ENCODE data around the gene DOC2B. TPM values are rescaled to one million over a fixed set of nuclear protein-coding genes. Genes with fewer than 3 reads are reported as not detected.

DOC2B gene
- total RNA-seq, 4 donors from 2014 or later, result 4.4 to 11.5 (median 10.6) TPM

DNA sequence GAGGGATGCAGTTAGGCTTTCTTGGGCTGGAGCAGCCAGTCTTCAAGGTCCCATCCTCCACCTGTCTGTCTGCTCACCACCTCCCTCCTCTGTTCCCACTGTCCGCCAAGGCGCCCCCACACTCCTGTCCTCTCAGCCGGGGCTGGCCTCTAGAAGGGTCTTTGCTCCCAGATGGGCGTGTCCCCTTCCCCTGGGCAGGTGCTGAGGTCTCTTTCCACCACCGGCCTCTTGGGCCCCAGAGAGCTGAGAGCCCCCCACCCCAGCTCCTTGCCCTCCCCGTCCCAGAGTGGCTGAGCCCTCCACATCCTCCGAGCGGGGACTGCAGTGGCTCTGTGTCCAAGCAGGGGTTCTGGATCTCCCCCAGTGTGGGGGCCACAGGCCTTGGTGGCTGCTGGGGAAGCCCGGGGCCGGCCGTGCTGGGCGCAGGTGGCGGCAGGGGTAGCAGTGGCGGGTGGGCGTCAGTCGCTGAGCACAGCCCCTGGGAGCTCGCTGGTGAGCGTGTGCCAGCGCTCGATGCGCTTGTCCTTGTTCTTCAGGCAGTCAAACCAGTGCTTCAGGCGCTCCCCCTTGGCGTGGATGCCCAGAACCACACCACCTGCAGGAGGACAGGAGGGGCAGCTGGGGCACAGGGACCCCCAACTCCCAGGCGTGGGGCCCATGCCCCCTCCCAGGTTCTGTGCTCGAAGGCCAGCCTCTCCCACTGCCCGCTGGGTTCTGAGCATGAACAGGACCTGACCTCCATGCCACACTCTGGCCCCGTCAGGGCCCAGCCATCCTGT is 34.3 kb downstream of the DOC2B start:
- Histone ChIP-seq H3K9me3 (no peaks in the 10 kb centered on the region), H3K4me1 (peaks cover 0 to 10% (median 2%) of the 10 kb centered on the region in 3 donors), H3K4me3 (no peak overlapping the region), H3K27ac (no peak overlapping the region), H3K27me3 (peaks cover 5% of the 10 kb centered on the region), H3K36me3 (no peaks in the 10 kb centered on the region)
- ATAC-seq, result no peak
- TF ChIP-seq EP300 (IDR thresholded peaks at IDR 0.05), result no peak
- no peak for TF ChIP-seq POLR2A (IDR thresholded peaks at IDR 0.05)
- TF ChIP-seq POLR2AphosphoS5 (IDR thresholded peaks at IDR 0.05), result no peak
- TF ChIP-seq CTCF (IDR thresholded peaks at IDR 0.05), result no peak
- 100% methylated on average over 1 of the region's 27 CpGs; no CpG with 5 or more reads in 1 of the 2 donors for WGBS, 2 donors (ENCODE audit: low coverage in 1 of 2)

GRCh38 chr17:146546-146945 is 34.9 kb downstream of the DOC2B start:
- no peak for TF ChIP-seq CTCF (IDR thresholded peaks at IDR 0.05)
- TF ChIP-seq POLR2A (IDR thresholded peaks at IDR 0.05), result no peak
- no peak for TF ChIP-seq EP300 (IDR thresholded peaks at IDR 0.05)
- TF ChIP-seq POLR2AphosphoS5 (IDR thresholded peaks at IDR 0.05), result no peak
- Histone ChIP-seq H3K36me3 (no peaks in the 10 kb centered on the region), H3K27me3 (peaks cover 5% of the 10 kb centered on the region), H3K9me3 (no peaks in the 10 kb centered on the region), H3K27ac (no peak overlapping the region), H3K4me1 (peaks cover 0 to 10% (median 2%) of the 10 kb centered on the region in 3 donors), H3K4me3 (no peak overlapping the region)
- no peak for ATAC-seq
- WGBS, 2 donors (ENCODE audit: low coverage in 1 of 2), result 64 to 90% methylated on average over 2 of the region's 10 CpGs

DNA sequence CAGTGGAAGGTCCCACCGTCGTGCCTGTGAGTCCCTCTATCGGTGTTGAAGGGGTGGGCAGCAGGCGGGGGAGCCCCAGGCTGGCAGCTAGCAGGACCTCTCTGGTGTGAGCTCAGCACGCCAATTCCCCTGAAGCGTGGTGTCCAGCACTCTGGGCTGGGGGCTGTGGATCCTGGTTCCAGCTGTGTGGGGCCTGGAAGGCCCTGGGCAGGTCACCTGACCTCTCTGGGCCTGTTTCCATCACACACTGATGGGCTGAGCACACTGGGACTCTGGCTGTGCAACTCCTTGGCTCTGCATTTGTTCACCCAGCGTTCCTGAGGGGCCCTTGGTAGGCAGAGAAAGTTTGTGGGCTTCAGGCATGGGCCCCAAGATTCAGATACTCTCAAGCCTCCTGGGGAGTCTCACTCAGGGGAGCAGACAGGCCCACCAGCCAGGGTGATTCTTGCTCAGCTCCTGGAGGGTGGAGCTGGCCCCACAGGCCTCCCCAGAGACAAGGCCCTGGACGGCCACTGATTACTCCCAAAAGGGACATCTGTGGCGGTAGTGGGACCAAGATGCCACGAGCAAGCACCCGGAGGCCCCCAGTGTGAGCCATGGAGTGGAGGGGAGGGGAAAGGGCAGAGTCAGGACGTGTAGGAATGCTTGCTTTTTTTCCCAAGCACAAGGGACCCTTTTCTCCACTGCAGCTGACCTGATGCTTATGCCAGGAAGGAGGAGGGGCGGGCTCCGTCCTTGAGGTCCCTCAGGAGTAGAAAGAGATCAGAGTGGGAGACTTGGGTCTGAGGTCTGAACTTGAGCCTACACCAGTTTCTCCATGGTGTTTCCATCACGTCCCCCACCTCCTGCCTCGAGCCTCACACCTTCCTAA is 35.5 kb downstream of the DOC2B start:
- Histone ChIP-seq H3K4me3 (no peak overlapping the region), H3K4me1 (peaks cover 0 to 10% (median 2%) of the 10 kb centered on the region in 3 donors), H3K27ac (peak overlapping the region in 1 of 4 donors; percentile 8), H3K27me3 (peaks cover 5% of the 10 kb centered on the region), H3K9me3 (no peaks in the 10 kb centered on the region), H3K36me3 (no peaks in the 10 kb centered on the region)
- no peak for ATAC-seq
- 47 to 79% methylated on average over 2 to 3 of the region's 16 CpGs for WGBS, 2 donors (ENCODE audit: low coverage in 1 of 2)
- TF ChIP-seq EP300 (IDR thresholded peaks at IDR 0.05), result no peak
- TF ChIP-seq CTCF (IDR thresholded peaks at IDR 0.05), result no peak
- TF ChIP-seq POLR2A (IDR thresholded peaks at IDR 0.05), result no peak
- TF ChIP-seq POLR2AphosphoS5 (IDR thresholded peaks at IDR 0.05), result no peak

- Histone ChIP-seq H3K4me3 (no peak overlapping the region), H3K27me3 (peaks cover 5% of the 10 kb centered on the region), H3K4me1 (peaks cover 0 to 10% (median 2%) of the 10 kb centered on the region in 3 donors), H3K27ac (peak overlapping the region in 2 of 4 donors; percentile 6 to 32), H3K9me3 (no peaks in the 10 kb centered on the region), H3K36me3 (no peaks in the 10 kb centered on the region)
- WGBS, 2 donors (ENCODE audit: low coverage in 1 of 2), result no CpG with 5 or more reads among the region's 7 CpGs
- no peak for ATAC-seq
- no peak for TF ChIP-seq POLR2A (IDR thresholded peaks at IDR 0.05)
- no peak for TF ChIP-seq POLR2AphosphoS5 (IDR thresholded peaks at IDR 0.05)
- TF ChIP-seq CTCF (IDR thresholded peaks at IDR 0.05), result no peak
- no peak for TF ChIP-seq EP300 (IDR thresholded peaks at IDR 0.05)
These were observed 36.3 kb downstream of the DOC2B start for GRCh38 chr17:144936-145670.

All from gastroesophageal sphincter (tissue), 4 donors.